Glutamatergic neuron (in vitro differentiated cells): ENCODE measurements around the gene CRYBG1. TPM values are rescaled to one million over a fixed set of nuclear protein-coding genes. Genes with fewer than 3 reads are reported as not detected.
A peak's percentile ranks its signal among the peaks of the same experiment; 100 is the strongest.

Experiments used
- DNase-seq: peaks from one replicate; pipeline ENCODE4 v3.0.0; 2022
- H3K27ac Mint-ChIP-seq: one replicate; pipeline ENCODE4 v1.8.0; 2020; ENCODE audit warnings: mild to moderate bottlenecking, mixed read lengths, inconsistent platforms; ENCODE audit not compliant: unreplicated experiment
- H3K27me3 Mint-ChIP-seq: one replicate; pipeline ENCODE4 v1.8.0; 2020; ENCODE audit warnings: mild to moderate bottlenecking, moderate library complexity, mixed read lengths, inconsistent platforms; ENCODE audit not compliant: unreplicated experiment
- H3K36me3 Mint-ChIP-seq: one replicate; pipeline ENCODE4 v1.8.0; 2020; ENCODE audit warnings: mild to moderate bottlenecking, mixed read lengths, inconsistent platforms; ENCODE audit not compliant: unreplicated experiment
- H3K4me1 Mint-ChIP-seq: one replicate; pipeline ENCODE4 v1.8.0; 2020; ENCODE audit warnings: mild to moderate bottlenecking, low read depth, mixed read lengths, inconsistent platforms; ENCODE audit not compliant: unreplicated experiment
- H3K4me3 Mint-ChIP-seq: one replicate; pipeline ENCODE4 v1.8.0; 2020; ENCODE audit warnings: mild to moderate bottlenecking, mixed read lengths, inconsistent platforms; ENCODE audit not compliant: unreplicated experiment
- H3K9me3 Mint-ChIP-seq: one replicate; pipeline ENCODE4 v1.8.0; 2020; ENCODE audit warnings: mild to moderate bottlenecking, moderate library complexity, mixed read lengths, inconsistent platforms; ENCODE audit not compliant: unreplicated experiment
- CTCF ChIP-seq: fragments of 200-600 bp; sonication (generic); IDR thresholded peaks from one replicate; pipeline ENCODE4 v1.5.0; 2021; ENCODE audit not compliant: partially characterized antibody, unreplicated experiment
- total RNA-seq: library from RNA; stranded (reverse); fragmentation: NEBNext Ultra II Directional; extraction: Animal tissue kit (Norgen Biotek cat#: 25700); gene quantifications from one replicate; pipeline ENCODE4 v1.2.1, GENCODE V29; 2021; ENCODE audit not compliant: unreplicated experiment

CRYBG1 gene
- total RNA-seq, 1 donor from 2014 or later = 0.15 TPM

- Mint-ChIP-seq H3K27me3 (no peaks in the 10 kb centered on the region), H3K9me3 (no peaks in the 10 kb centered on the region), H3K4me3 (no peak overlapping the region), H3K27ac (no peak overlapping the region), H3K4me1 (peaks cover 19% of the 10 kb centered on the region), H3K36me3 (no peaks in the 10 kb centered on the region)
- DNase-seq = no peak
- no peak for TF ChIP-seq CTCF
These were observed 80.0 kb downstream of the CRYBG1 start for GRCh38 chr6:106440546-106440945.

GRCh38 chr6:106442395-106442794 is 81.9 kb downstream of the CRYBG1 start:
- TF ChIP-seq CTCF = no peak
- H3K9me3 Mint-ChIP-seq = no peaks in the 10 kb centered on the region
- H3K4me1 Mint-ChIP-seq = peaks cover 19% of the 10 kb centered on the region
- no peaks in the 10 kb centered on the region for H3K36me3 Mint-ChIP-seq
- no peak overlapping the region for H3K4me3 Mint-ChIP-seq
- H3K27me3 Mint-ChIP-seq = no peaks in the 10 kb centered on the region
- peak overlapping the region; percentile 18 for H3K27ac Mint-ChIP-seq
- no peak for DNase-seq

- H3K27ac Mint-ChIP-seq = no peak overlapping the region
- H3K9me3 Mint-ChIP-seq = no peaks in the 10 kb centered on the region
- no peak for DNase-seq
- H3K27me3 Mint-ChIP-seq = no peaks in the 10 kb centered on the region
- peaks cover 19% of the 10 kb centered on the region for H3K4me1 Mint-ChIP-seq
- peak; percentile 87 for TF ChIP-seq CTCF
- no peaks in the 10 kb centered on the region for H3K36me3 Mint-ChIP-seq
- no peak overlapping the region for H3K4me3 Mint-ChIP-seq
These were observed 84.4 kb downstream of the CRYBG1 start for GRCh38 chr6:106444777-106445507.

GRCh38 chr6:106445508-106445878 is 85.0 kb downstream of the CRYBG1 start:
- H3K4me1 Mint-ChIP-seq = peaks cover 19% of the 10 kb centered on the region
- no peaks in the 10 kb centered on the region for H3K36me3 Mint-ChIP-seq
- H3K27ac Mint-ChIP-seq = no peak overlapping the region
- no peaks in the 10 kb centered on the region for H3K9me3 Mint-ChIP-seq
- H3K27me3 Mint-ChIP-seq = no peaks in the 10 kb centered on the region
- H3K4me3 Mint-ChIP-seq = no peak overlapping the region
- no peak for TF ChIP-seq CTCF
- no peak for DNase-seq

- Mint-ChIP-seq H3K27ac (no peak overlapping the region), H3K36me3 (no peaks in the 10 kb centered on the region), H3K4me1 (peaks cover 23% of the 10 kb centered on the region), H3K9me3 (no peaks in the 10 kb centered on the region), H3K4me3 (no peak overlapping the region), H3K27me3 (no peaks in the 10 kb centered on the region)
- no peak for DNase-seq
- no peak for TF ChIP-seq CTCF
These were observed 85.9 kb downstream of the CRYBG1 start for GRCh38 chr6:106446287-106446885.
